RWPE1 (cell line): ENCODE data around the gene IL23R.
A peak's percentile ranks its signal among the peaks of the same experiment; 100 is the strongest.
"Not testable (repeated sequence)": the region's sequence is repeated elsewhere in the genome, so short reads cannot be mapped to it uniquely, and the experiment has no call there.

Source experiments
- CTCF ChIA-PET: fragments of 350-600 bp; sonication (Branson Sonifier 250); formaldehyde crosslinking; extraction: SDS; loops from one replicate; lab custom pipeline; 2021; lab: Yijun Ruan, JAX
- POLR2A ChIA-PET: fragments of 400-600 bp; formaldehyde crosslinking; extraction: SDS; loops from one replicate; lab custom pipeline; 2020; ENCODE audit warnings: antibody characterized with exemption; ENCODE audit not compliant: low non-redundant PET; lab: Yijun Ruan, JAX
- DNase-seq: peaks from one replicate; pipeline ENCODE4 v3.0.0; 2012; ENCODE audit warnings: low spot score
- H3K27ac ChIP-seq: fragments of 450-650 bp; 2 replicates; pipeline ENCODE4 v1.5.1; 2017
- TF ChIP-seq, protein P1 (sequence below): fragments of 450-650 bp; conservative IDR thresholded peaks from 2 replicates; pipeline ENCODE4 v1.5.1; 2017; ENCODE audit warnings: low read depth, mild to moderate bottlenecking

Gene IL23R

DNA sequence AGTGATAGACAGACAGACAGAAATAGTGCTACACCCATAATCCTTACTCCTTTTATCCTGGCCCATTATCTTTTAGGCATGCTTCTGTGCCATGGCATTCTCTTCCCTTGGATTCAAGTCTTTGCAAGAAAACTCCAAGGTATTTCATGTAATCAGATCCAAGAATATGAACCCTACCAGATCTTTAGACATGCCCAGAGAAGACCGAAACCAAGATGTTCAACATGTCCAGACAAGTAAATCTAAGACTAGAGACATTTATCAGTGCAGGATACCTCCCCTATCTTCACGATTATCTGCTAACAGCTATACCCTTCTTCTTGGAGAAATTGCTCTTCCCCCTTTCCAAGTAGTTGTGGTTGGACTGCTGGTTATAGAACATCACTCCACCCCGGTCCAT lies 19.7 kb upstream of the IL23R start:
- TF ChIP-seq, protein P1, sequence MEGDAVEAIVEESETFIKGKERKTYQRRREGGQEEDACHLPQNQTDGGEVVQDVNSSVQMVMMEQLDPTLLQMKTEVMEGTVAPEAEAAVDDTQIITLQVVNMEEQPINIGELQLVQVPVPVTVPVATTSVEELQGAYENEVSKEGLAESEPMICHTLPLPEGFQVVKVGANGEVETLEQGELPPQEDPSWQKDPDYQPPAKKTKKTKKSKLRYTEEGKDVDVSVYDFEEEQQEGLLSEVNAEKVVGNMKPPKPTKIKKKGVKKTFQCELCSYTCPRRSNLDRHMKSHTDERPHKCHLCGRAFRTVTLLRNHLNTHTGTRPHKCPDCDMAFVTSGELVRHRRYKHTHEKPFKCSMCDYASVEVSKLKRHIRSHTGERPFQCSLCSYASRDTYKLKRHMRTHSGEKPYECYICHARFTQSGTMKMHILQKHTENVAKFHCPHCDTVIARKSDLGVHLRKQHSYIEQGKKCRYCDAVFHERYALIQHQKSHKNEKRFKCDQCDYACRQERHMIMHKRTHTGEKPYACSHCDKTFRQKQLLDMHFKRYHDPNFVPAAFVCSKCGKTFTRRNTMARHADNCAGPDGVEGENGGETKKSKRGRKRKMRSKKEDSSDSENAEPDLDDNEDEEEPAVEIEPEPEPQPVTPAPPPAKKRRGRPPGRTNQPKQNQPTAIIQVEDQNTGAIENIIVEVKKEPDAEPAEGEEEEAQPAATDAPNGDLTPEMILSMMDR, result no peak
- ChIA-PET POLR2A (no interaction called here), CTCF (no interaction called here)
- no peak overlapping the region for H3K27ac ChIP-seq
- no peak for DNase-seq

DNA sequence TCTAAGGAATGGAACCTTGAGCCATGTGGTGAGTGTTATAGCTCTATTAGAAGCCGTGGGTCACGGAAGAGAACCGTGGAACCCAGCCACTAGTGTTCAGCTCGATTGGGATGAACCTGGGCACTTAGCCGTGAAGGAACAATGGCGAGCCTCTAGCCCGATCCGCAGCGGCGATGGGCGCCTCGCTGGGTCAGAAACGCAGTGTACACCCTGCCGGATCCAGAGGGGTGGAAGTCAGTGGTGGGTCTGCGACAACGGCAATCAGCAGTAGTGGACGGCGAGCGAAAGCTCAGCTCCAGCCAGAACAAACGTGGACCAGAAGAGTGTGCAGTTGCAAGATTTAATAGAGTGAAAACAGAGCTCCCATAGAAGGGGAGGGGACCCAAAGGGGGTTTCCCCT lies 18.3 kb upstream of the IL23R start:
- DNase-seq, H3K27ac ChIP-seq, POLR2A ChIA-PET: not testable (repeated sequence)
- CTCF ChIA-PET, result interaction anchor here (0.6 to 3.0 kb wide), 6 partner anchors 12 to 414 kb away, joined by 3 to 37 read pairs (median 4); no protein-coding TSS in a partner anchor

DNA sequence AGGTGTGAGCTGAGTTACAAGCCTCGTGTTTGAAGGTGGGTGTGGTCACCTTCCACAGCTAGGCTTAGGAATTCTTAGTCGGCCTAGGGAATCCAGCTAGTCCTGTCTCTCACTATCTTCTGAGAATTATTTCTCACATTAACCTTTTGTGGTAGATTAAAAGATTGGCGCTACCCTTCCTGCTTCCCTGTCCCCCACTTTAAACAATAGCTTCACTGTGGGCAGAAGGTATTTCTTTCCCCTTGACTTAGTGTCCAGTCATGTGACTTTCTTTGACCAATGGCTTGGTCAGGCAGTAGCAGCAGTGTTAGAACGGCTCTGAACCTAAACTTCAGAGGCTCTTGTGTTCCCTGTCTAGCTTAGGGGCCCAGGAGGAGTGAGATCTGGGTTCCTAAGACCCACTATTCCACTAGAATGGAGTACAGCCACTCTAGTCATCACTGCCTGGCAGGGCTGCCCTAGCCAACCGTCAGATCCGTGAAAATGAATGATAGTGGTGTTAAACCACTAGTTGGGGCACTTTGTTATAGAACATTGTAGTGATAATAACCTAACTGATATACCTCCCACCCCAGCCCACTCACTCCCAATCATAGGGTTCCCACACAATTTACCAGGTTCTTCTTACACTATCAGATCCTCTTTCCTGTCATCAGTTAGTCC lies 17.6 kb upstream of the IL23R start:
- ChIA-PET CTCF (interaction anchor here (0.6 to 3.0 kb wide), 11 partner anchors 13 to 383 kb away, joined by 3 to 37 read pairs (median 4); no protein-coding TSS in a partner anchor), POLR2A (no interaction called here)
- DNase-seq, result no peak
- H3K27ac ChIP-seq, result no peak overlapping the region
- TF ChIP-seq, protein P1, result no peak

DNA sequence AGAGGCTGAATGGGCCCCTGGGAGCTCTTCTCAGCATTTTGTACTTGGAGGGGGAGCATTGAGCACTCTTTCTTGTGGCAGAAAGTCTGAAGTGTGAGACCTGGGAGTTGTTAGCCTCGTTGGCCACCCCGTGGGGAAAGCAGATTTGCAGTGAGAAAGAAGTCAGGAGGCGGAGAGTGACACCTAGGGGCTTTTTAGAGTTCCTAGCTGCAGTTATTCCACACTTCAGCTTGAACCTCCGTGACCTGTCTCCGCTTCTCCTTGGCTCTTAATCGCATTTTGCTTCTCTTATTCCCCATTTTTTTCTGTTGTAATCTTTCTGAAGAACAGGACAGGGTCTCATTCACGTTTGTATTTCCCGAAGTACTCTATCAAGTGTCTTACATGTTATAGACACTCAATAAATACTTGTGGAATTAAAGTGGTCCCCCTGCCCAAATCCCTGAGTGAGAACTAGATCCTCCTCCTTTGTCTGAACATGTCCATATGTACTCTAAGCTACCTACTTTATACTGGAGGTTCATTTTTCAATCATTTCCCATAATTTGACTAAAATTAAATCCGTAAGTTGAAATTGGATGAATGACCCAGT lies 17.0 kb upstream of the IL23R start:
- TF ChIP-seq, protein P1, result peak; percentile 80
- DNase-seq, result peak; percentile 68
- H3K27ac ChIP-seq, result no peak overlapping the region
- ChIA-PET CTCF (interaction anchor here (0.6 to 3.0 kb wide), 16 partner anchors 17 to 287 kb away, joined by 3 to 37 read pairs (median 4); no protein-coding TSS in a partner anchor), POLR2A (no interaction called here)

DNA sequence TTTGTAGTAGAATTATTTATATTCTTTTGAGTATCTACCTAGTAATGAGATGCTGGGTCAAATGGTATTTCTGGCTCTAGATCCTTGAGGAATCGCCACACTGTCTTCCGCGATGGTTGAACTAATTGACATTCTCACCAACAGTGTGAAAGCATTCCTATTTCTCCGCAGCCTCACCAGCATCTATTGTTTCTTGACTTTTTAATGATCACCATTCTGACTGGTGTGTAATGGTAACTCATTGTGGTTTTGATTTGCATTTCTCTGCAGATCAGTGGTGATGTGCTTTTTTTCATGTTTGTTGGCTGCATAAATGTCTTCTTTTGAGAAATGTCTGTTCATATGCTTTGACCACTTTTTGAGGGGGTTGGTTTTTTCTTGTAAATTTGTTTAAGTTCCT lies 15.3 kb upstream of the IL23R start:
- DNase-seq, result no peak
- no peak overlapping the region for H3K27ac ChIP-seq
- POLR2A ChIA-PET, result no interaction called here
- TF ChIP-seq, protein P1, result no peak
- CTCF ChIA-PET, result interaction anchor here (3.0 kb wide), 1 partner anchor 154 kb away, joined by 37 read pairs; no protein-coding TSS in a partner anchor

DNA sequence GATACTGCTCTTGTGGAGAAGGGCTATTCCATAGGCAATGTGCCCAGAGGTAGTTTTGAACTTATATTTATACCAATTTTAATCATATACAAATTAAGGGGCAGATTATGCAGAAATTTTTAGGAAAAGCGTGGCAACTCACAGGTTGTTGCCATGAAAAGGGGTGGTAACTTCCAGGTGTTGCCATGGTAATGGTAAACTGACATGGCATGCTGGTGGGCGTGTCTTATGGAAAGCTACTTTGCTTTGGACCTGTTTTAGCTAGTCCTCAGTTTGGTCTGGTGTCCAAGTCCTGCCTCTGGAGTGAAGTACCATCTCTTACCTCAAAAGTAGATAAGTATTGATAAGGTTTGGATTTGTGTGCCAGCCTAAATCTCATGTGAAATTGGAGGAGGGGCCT lies 7.9 kb upstream of the IL23R start:
- H3K27ac ChIP-seq, result no peak overlapping the region
- ChIA-PET POLR2A (no interaction called here), CTCF (interaction anchor here (0.6 kb wide), 1 partner anchor 1249 kb away, joined by 6 read pairs; no protein-coding TSS in a partner anchor)
- TF ChIP-seq, protein P1, result no peak
- DNase-seq, result no peak

DNA sequence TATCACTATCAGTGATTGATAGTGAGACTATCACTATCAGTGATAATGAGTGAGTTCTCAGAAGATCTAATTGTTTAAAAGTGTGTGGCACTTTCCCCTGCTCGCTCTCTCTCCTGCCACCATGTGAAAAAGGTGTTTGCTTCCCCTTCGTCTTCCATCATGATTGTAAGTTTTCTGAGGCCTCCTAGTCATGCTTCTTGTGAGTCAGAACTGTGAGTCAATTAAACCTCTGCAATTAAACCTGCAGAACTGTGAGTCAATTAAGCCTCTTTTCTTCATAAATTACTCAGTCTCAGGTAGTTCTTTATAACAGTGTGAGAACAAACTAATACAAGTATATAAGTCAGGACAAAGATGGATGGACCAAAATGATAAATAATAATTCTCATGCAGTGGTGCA lies 7.0 kb upstream of the IL23R start:
- TF ChIP-seq, protein P1, result no peak
- H3K27ac ChIP-seq, result no peak overlapping the region
- CTCF ChIA-PET, result no interaction called here
- POLR2A ChIA-PET, result no interaction called here
- no peak for DNase-seq
